SK-N-SH (cell line): ENCODE results near the gene ESPNL. TPM values are rescaled to one million over a fixed set of nuclear protein-coding genes. Genes with fewer than 3 reads are reported as not detected.

Experiments
- CTCF ChIA-PET: fragments of 300-600, 350-600 bp; formaldehyde crosslinking; extraction: SDS; loops from one replicate; lab custom pipeline; 2021; lab: Yijun Ruan, JAX
- POLR2A ChIA-PET: fragments of 350-600 bp; sonication (Branson Sonifier 250); formaldehyde crosslinking; extraction: SDS; loops from one replicate; lab custom pipeline; 2020; ENCODE audit warnings: antibody characterized with exemption, inconsistent platforms; lab: Yijun Ruan, JAX
- DNase-seq: peaks from one replicate; pipeline ENCODE4 v3.0.0; 2012
- H2AFZ ChIP-seq: fragments of 200-600 bp; sonication (generic); 2 replicates; pipeline ENCODE4 v1.8.1; 2016; ENCODE audit warnings: antibody characterized with exemption, mild to moderate bottlenecking, low read depth
- H3F3A ChIP-seq: fragments of 200-600 bp; sonication (generic); replicated peaks from 2 replicates; pipeline ENCODE3; 2016; ENCODE audit warnings: antibody characterized with exemption, mild to moderate bottlenecking; ENCODE audit not compliant: insufficient read depth
- H3K27ac ChIP-seq, 2 experiments: fragments of 200-500 bp in 1 of 2; fragments of 200-600 bp in 1 of 2; sonication (Bioruptor generic) in 1 of 2; sonication (generic), shearing (Covaris generic) in 1 of 2; 2 replicates each; pipeline versions ENCODE4 v1.5.1 to v1.6.1; 2014 to 2016; ENCODE audit warnings: low read depth in 2 of 2, inconsistent platforms in 1 of 2, low read length in 1 of 2, mild to moderate bottlenecking in 1 of 2, mixed read lengths in 1 of 2
- H3K27me3 ChIP-seq: fragments of 200-600 bp; sonication (generic), shearing (Covaris generic); 2 replicates; pipeline ENCODE4 v1.6.1; 2016; ENCODE audit warnings: mixed run types; ENCODE audit not compliant: insufficient read depth
- H3K36me3 ChIP-seq, 2 experiments: fragments of 200-500 bp in 1 of 2; fragments of 200-600 bp in 1 of 2; sonication (Bioruptor generic) in 1 of 2; sonication (generic) in 1 of 2; replicated peaks in 1 of 2; 2 replicates each; pipeline versions ENCODE3 to v1.5.1; 2014 to 2016; ENCODE audit warnings: low read length in 1 of 2, mild to moderate bottlenecking in 1 of 2; ENCODE audit not compliant: insufficient read depth in 2 of 2, control insufficient read depth in 1 of 2
- H3K4me1 ChIP-seq, 2 experiments: fragments of 200-500 bp in 1 of 2; fragments of 200-600 bp in 1 of 2; sonication (Bioruptor generic) in 1 of 2; sonication (generic), shearing (Covaris generic) in 1 of 2; 2 replicates each; pipeline versions ENCODE4 v1.5.1 to v1.6.1; 2014 to 2016; ENCODE audit warnings: low read depth in 1 of 2, low read length in 1 of 2, mixed run types in 1 of 2; ENCODE audit not compliant: insufficient read depth in 2 of 2, control insufficient read depth in 1 of 2
- H3K4me2 ChIP-seq: fragments of 200-600 bp; sonication (generic), shearing (Covaris generic); 2 replicates; pipeline ENCODE4 v1.6.1; 2017; ENCODE audit warnings: mixed run types
- H3K4me3 ChIP-seq, 2 experiments: fragments of 200-500 bp in 1 of 2; fragments of 200-600 bp in 1 of 2; sonication (Bioruptor generic) in 1 of 2; sonication (generic), shearing (Covaris generic) in 1 of 2; 2 replicates each; pipeline versions ENCODE4 v1.5.1 to v1.8.1; 2014 to 2016; ENCODE audit warnings: low read depth in 2 of 2, inconsistent platforms in 1 of 2, low read length in 1 of 2, mild to moderate bottlenecking in 1 of 2, mixed read lengths in 1 of 2, moderate library complexity in 1 of 2
- H3K79me2 ChIP-seq: fragments of 200-600 bp; sonication (generic); 2 replicates; pipeline ENCODE4 v1.8.1; 2017; ENCODE audit warnings: mild to moderate bottlenecking; ENCODE audit not compliant: insufficient read depth
- H3K9ac ChIP-seq: fragments of 200-600 bp; sonication (generic); 2 replicates; pipeline ENCODE4 v1.6.1; 2017; ENCODE audit warnings: mixed run types
- H3K9me2 ChIP-seq: fragments of 200-600 bp; sonication (generic); 2 replicates; pipeline ENCODE4 v1.6.1; 2017; ENCODE audit warnings: mixed run types
- H3K9me3 ChIP-seq: fragments of 200-600 bp; sonication (generic); 2 replicates; pipeline ENCODE4 v1.6.1; 2017; ENCODE audit warnings: mixed run types, mild to moderate bottlenecking, moderate library complexity
- H4K20me1 ChIP-seq: fragments of 200-600 bp; sonication (generic); 2 replicates; pipeline ENCODE4 v1.6.1; 2017; ENCODE audit warnings: mild to moderate bottlenecking, mixed run types; ENCODE audit not compliant: insufficient read depth
- CHD2 ChIP-seq: fragments of 150-350 bp; IDR thresholded peaks from 2 replicates; pipeline ENCODE4 v1.6.1; 2018; ENCODE audit warnings: low read length; ENCODE audit not compliant: partially characterized antibody
- CTCF ChIP-seq: fragments of 200-600 bp; sonication (generic); IDR thresholded peaks from 2 replicates; pipeline ENCODE4 v1.6.1; 2017; ENCODE audit warnings: antibody characterized with exemption, mild to moderate bottlenecking, moderate library complexity
- ELF1 ChIP-seq: IDR thresholded peaks from 2 replicates; pipeline ENCODE4 v1.4.0; 2012
- EP300 ChIP-seq, 2 experiments: IDR thresholded peaks; 2 replicates each; pipeline versions ENCODE4 v1.4.0 to v1.6.1; 2012; ENCODE audit warnings: borderline replicate concordance in 1 of 2, low read depth in 1 of 2, low read length in 1 of 2
- EZH2phosphoT487 ChIP-seq: fragments of 200-600 bp; sonication (generic); IDR thresholded peaks from 2 replicates; pipeline ENCODE4 v1.6.1; 2017; ENCODE audit warnings: low read depth, mixed run types, mild to moderate bottlenecking, antibody characterized with exemption, moderate library complexity, borderline replicate concordance
- GABPA ChIP-seq: IDR thresholded peaks from 2 replicates; pipeline ENCODE4 v1.4.0; 2012; ENCODE audit warnings: low read depth, mild to moderate bottlenecking
- IRF3 ChIP-seq: fragments of 150-350 bp; IDR thresholded peaks from 2 replicates; pipeline ENCODE4 v1.6.1; 2016; ENCODE audit warnings: mild to moderate bottlenecking, low read depth, low read length
- MXI1 ChIP-seq: IDR thresholded peaks from 2 replicates; pipeline ENCODE4 v1.6.1; 2012; ENCODE audit warnings: mild to moderate bottlenecking, low read depth, low read length, improper control_type of control experiment
- NFIC ChIP-seq: IDR thresholded peaks from 2 replicates; pipeline ENCODE4 v1.4.0; 2012; ENCODE audit warnings: borderline replicate concordance
- PBX3 ChIP-seq: IDR thresholded peaks from 2 replicates; pipeline ENCODE4; 2012
- RAD21 ChIP-seq: IDR thresholded peaks from 2 replicates; pipeline ENCODE4 v1.6.1; 2012; ENCODE audit warnings: mild to moderate bottlenecking, low read length
- RXRA ChIP-seq: IDR thresholded peaks from 2 replicates; pipeline ENCODE4 v1.4.0; 2012; ENCODE audit warnings: low read depth, mild to moderate bottlenecking, borderline replicate concordance
- SMC3 ChIP-seq: IDR thresholded peaks from 2 replicates; pipeline ENCODE4 v1.6.1; 2012; ENCODE audit warnings: low read depth, low read length, improper control_type of control experiment
- ZBTB33 ChIP-seq: IDR thresholded peaks from 2 replicates; pipeline ENCODE4 v1.4.0; 2012; ENCODE audit warnings: low read depth, borderline replicate concordance
- WGBS: methylation state at CpG from one replicate; pipeline ENCODE4 v1.1.6; 2017; ENCODE audit warnings: low lambda C conversion rate; 5-methylcytosine and 5-hydroxymethylcytosine counted together
- polyA plus RNA-seq, 3 experiments: library from polyadenylated mRNA; depleted of rRNA; stranded (reverse); fragments of >200 nt; gene quantifications; 2 replicates each; pipeline ENCODE4 v1.2.3, GENCODE V29; 2012

The ESPNL gene
- polyA plus RNA-seq, 1 of the 3 experiments (the other 2 are of a cell fraction), result 0.05 TPM

GRCh38 chr2:238151628-238152235, 51.6 kb downstream of the ESPNL start:
- no peak overlapping the region for H3K27ac ChIP-seq
- no peaks in the 10 kb centered on the region for H3K79me2 ChIP-seq
- no peaks in the 10 kb centered on the region for H3K36me3 ChIP-seq
- no peak for TF ChIP-seq GABPA
- TF ChIP-seq EP300 (IDR thresholded peaks at IDR 0.05; ENCODE audit: borderline replicate concordance in 1 of 2, low read depth in 1 of 2, low read length in 1 of 2), result no peak
- no peak for TF ChIP-seq NFIC
- no peak for TF ChIP-seq RXRA
- TF ChIP-seq ELF1, result no peak
- TF ChIP-seq IRF3, result no peak
- TF ChIP-seq ZBTB33, result no peak
- no peak for TF ChIP-seq CHD2
- no peak for TF ChIP-seq SMC3
- no peak for DNase-seq
- H3K4me2 ChIP-seq, result no peak overlapping the region
- peaks cover 0 to 6% of the 10 kb centered on the region in 2 experiments; a peak in 1 of 4 replicates for H3K4me1 ChIP-seq
- POLR2A ChIA-PET, result no interaction called here
- H2AFZ ChIP-seq, result no peak overlapping the region
- WGBS, result 78% methylated on average over 8 of the region's 16 CpGs
- no peaks in the 10 kb centered on the region for H3F3A ChIP-seq
- no peaks in the 10 kb centered on the region for H3K9me2 ChIP-seq
- CTCF ChIA-PET, result interaction anchor here (1.1 to 1.7 kb wide), 2 partner anchors 9 kb away, joined by 3 to 5 read pairs; no protein-coding TSS in a partner anchor
- H3K9me3 ChIP-seq, result no peaks in the 10 kb centered on the region
- no peaks in the 10 kb centered on the region for H3K27me3 ChIP-seq
- H4K20me1 ChIP-seq, result no peaks in the 10 kb centered on the region
- H3K4me3 ChIP-seq, result no peak overlapping the region
- no peak overlapping the region for H3K9ac ChIP-seq

DNA sequence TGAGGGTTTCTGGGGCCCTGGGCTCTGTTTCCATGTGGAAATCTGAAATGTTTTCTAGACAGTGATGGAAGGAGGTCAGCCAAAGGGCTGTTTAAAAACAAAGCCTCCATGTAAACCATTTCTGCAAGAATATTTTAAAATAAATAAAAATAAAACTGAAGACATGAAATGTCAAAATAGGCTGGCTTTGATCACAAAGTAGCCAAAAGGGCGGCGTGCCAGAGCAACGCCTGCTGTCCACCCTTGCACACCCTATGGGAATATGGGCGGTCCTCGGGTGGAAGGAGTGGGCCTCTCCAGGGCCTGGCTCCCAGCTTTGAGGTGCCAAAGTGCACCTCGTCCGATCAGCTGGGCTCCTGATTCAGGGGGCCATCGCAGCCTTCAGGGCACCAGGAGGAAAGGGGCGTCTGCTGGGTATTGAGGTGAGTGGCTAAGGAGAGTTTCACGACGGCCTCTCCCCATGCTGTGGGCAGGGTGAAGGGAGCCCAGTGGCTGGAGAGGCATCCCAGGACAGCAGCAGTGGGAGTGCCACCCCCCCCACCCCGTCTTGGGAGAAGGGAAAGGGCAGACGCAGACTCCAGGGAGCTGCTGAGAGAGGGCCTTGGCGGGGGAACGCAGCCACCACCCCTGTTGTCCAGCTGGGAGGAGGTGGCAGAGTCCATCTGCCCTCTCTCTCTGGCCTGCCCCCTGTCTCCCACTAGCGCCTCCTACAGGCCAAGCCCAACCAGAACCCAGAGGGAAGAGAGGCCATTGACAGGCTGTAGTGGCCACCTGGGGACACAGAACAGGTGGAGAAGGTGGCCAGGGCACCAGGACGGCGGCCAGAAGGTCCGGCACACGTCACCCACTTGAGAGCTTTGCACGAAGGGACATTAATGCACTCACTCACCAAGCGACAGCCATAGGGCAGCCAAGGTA, 52.9 kb downstream of the ESPNL start:
- Histone ChIP-seq H3K27me3 (no peaks in the 10 kb centered on the region), H3K79me2 (no peaks in the 10 kb centered on the region), H2AFZ (no peak overlapping the region), H3K4me3 (no peak overlapping the region), H3K27ac (no peak overlapping the region), H4K20me1 (no peaks in the 10 kb centered on the region), H3K36me3 (no peaks in the 10 kb centered on the region), H3K4me2 (no peak overlapping the region), H3F3A (no peaks in the 10 kb centered on the region), H3K9me3 (no peaks in the 10 kb centered on the region), H3K9ac (no peak overlapping the region), H3K4me1 (peaks cover 0 to 6% of the 10 kb centered on the region in 2 experiments; a peak in 1 of 4 replicates), H3K9me2 (no peaks in the 10 kb centered on the region)
- 74% methylated on average over 12 of the region's 22 CpGs for WGBS
- POLR2A ChIA-PET, result no interaction called here
- CTCF ChIA-PET, result interaction anchor here (0.7 to 1.3 kb wide), 2 partner anchors 11 to 110 kb away, joined by 4 read pairs; no protein-coding TSS in a partner anchor
- TF ChIP-seq PBX3 (no peak), MXI1 (no peak), RAD21 (no peak), EZH2phosphoT487 (no peak), CTCF (peak; percentile 38)
- DNase-seq, result no peak
